Caki2 (cell line): ENCODE data around the gene EZH2. TPM values are rescaled to one million over a fixed set of nuclear protein-coding genes. Genes with fewer than 3 reads are reported as not detected.

Experiments used
- DNase-seq: peaks from one replicate; pipeline ENCODE4 v3.0.0-alpha.2; 2015; ENCODE audit warnings: low read depth
- in situ Hi-C: cut with HindIII; loops from 2 replicates; pipeline ENCODE4 v1.10.0; 2016; ENCODE audit warnings: low sequenced_read_pairs, low pct_unique_long_range_greater_than_20kb, mixed read lengths
- total RNA-seq: library from RNA; depleted of rRNA; stranded (reverse); fragments of >200 nt; shearing (Covaris generic); gene quantifications from 2 replicates; pipeline ENCODE4 v1.2.3, GENCODE V29; 2014; ENCODE audit warnings: low replicate concordance

EZH2 gene
- total RNA-seq, 1 experiment from 2014 or later, result 23.7 TPM

DNA sequence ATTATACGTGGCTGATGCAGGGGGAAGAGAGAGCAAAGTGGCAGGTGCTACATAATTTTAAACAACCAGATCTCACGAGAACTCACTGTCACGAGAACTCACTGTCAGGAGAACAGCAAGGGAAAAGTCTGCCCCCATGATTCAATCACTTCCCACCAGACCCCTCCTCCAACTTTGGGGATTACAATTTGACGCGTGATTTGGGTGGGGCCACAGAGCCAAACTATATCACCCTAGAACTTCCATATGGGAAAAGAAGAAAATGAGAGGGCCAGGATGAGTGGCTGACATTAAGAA is 15.8 kb downstream of the EZH2 start:
- no peak for DNase-seq
- in situ Hi-C loops, result no loop called here

DNA sequence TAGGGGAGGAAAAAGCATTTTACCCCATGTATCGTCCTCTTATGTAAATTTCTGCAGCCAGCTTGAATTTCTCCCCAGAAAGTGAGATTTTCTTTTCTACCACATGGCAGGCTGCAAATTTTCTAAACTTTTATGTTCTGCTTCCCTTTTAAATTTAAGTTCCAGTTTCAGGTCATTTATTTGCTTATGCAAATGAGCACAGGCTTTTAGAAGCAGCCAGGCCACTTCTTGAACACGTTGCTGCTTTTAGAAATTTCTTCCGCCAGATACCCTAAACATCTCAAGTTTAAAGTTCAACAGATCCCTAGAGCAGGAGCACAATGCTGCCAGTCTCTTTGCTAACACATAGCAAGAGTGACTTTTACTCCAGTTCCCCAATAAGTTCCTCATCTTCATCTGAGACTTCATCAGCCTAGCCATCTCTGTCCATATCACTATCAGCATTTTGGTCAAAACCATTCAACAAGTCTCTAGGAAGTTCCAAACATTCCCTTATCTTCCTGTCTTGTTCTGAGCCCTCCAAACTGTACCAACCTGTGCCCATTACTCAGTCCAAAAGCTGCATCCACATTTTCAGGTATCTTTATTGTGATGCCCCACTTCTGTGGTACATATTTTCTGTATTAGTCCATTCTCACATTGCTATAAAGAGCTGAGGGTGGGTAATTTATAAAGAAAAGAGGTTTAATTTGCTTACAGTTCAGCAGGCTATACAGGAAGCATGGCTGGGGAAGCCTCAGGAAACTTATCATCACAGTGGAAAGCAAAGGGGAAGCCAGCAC is 16.3 kb downstream of the EZH2 start:
- in situ Hi-C loops, result no loop called here
- DNase-seq, result no peak

DNA sequence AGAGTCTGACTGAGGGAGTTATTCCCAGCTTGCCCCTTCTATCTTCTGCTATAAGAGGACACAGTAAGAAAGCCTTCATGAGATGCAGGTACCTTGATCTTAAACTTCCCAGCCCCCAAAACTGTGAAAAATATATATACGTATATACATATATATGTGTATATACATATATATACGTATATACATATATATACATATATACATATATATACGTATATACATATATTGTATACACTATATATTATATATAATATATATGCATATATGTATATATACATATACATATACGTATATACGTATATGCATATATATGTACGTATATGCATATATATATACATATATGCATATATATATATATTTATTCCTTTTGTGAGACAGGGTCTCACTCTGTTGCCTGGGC is 17.7 kb downstream of the EZH2 start:
- no peak for DNase-seq
- in situ Hi-C loops, result no loop called here

GRCh38 chr7:148865283-148865682 is 18.8 kb downstream of the EZH2 start:
- in situ Hi-C loops, result no loop called here

GRCh38 chr7:148863324-148863723 is 20.8 kb downstream of the EZH2 start:
- no peak for DNase-seq

More at GRCh38 chr7:148865283-148865682, 18.8 kb downstream of the EZH2 start:
- no peak for DNase-seq

DNA sequence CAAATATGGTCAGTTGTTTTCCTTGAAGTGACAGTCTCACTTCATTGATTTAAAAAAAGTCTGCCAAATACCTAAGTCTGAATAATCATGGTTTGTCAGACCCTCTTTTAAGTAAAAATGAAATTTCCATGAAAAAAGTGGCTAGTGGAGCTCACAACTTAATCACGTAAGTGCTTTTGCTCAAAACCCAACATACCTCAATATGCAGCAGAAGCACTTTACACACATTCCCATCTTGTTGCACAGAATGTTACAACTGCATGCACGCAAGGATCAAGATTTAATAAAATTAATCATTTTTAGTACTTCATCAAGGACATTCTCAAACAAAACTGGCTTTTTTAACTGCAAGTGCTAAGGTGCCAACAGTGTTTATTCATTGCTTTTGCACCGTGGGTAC is 21.6 kb downstream of the EZH2 start:
- in situ Hi-C loops, result no loop called here
- DNase-seq, result no peak

More at GRCh38 chr7:148863324-148863723, 20.8 kb downstream of the EZH2 start:
- in situ Hi-C loops, result no loop called here

DNA sequence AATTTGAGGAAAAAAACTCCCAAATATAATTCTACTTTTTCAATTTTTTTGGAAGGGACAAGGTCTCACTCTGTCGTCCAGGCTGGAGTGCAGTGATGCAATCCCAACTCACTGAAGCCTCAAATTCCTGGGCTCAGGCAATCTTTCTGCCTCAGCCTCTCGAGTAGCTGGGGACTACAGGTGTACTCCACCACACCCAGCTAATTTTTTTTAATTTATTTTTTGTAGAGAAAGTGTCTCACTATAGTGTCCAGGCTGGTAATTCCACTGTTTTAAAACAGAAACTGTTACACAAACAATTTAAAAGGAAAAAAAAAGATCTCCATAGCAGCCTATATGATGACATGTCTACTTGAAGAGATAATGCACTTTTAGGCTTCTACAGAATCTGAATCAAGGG is 25.6 kb downstream of the EZH2 start:
- DNase-seq, result no peak
- in situ Hi-C loops, result no loop called here

DNA sequence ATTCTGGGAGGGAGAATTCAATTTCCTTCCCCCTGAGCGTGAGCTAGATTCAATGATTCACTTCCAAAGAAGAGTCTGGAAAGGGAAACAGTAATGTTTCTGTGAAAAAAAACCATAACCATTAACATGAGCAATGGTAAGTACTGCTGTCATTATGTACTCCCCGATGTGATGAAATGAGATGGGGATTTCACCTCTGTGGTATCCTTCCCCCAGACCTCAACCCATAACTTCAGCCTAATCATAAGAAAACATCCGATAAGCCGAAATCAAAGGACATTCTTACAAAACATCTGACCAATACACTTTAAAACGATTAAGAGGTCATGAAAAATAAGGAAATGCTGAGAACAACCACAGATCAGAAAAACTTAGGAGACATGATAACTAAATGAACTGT is 27.2 kb downstream of the EZH2 start:
- DNase-seq, result no peak
- in situ Hi-C loops, result no loop called here

DNA sequence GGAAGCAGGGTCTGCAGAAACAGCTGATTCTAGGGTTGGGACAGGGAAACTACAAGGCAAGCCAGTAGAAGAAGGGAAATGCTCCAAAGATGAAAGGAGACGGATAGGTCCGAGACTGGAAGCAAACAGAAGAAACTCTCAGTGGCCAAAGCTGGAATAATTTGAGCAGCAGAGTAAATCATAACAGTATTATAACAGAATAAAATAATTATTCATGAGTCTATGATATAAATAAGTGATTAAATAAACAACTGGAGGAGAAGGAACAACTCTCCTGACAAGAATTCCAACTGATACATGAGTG is 27.6 kb downstream of the EZH2 start:
- no peak for DNase-seq
- in situ Hi-C loops, result no loop called here

- DNase-seq, result no peak
- in situ Hi-C loops, result no loop called here
These were observed 29.1 kb downstream of the EZH2 start for GRCh38 chr7:148854983-148855382.

DNA sequence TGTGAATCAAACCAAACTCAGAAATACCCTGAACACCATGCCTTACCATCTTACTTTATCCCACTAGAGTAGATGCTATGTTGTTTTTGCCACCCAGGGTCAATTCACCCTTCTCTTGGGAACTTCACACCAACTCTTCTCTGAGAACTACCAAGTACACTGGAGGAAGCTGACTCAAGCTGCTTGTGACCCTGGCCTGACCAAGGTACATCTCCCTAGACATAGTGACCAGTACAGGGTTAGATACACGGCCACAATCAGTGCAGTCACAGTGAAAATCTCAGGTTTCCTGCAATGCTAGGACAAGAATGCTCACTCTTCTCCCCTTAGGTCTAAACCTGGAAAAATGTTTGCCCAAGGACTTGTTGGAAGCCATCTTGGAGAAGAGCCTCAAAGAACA is 31.8 kb downstream of the EZH2 start:
- no peak for DNase-seq
- in situ Hi-C loops, result no loop called here

GRCh38 chr7:148850564-148850963 is 33.5 kb downstream of the EZH2 start:
- in situ Hi-C loops, result no loop called here

GRCh38 chr7:148849393-148850098 is 34.5 kb downstream of the EZH2 start:
- in situ Hi-C loops, result no loop called here
- no peak for DNase-seq

More at GRCh38 chr7:148850564-148850963, 33.5 kb downstream of the EZH2 start:
- DNase-seq, result no peak

GRCh38 chr7:148847815-148848734 is 36.0 kb downstream of the EZH2 start:
- DNase-seq, result no peak
- in situ Hi-C loops, result no loop called here

- in situ Hi-C loops, result no loop called here
- no peak for DNase-seq
These were observed 45.2 kb downstream of the EZH2 start for GRCh38 chr7:148838905-148839304.

- in situ Hi-C loops, result no loop called here
These were observed 48.2 kb downstream of the EZH2 start for GRCh38 chr7:148835854-148836253.

GRCh38 chr7:148834605-148835004 is 49.5 kb downstream of the EZH2 start:
- no peak for DNase-seq
- in situ Hi-C loops, result no loop called here

More at GRCh38 chr7:148835854-148836253, 48.2 kb downstream of the EZH2 start:
- no peak for DNase-seq

DNA sequence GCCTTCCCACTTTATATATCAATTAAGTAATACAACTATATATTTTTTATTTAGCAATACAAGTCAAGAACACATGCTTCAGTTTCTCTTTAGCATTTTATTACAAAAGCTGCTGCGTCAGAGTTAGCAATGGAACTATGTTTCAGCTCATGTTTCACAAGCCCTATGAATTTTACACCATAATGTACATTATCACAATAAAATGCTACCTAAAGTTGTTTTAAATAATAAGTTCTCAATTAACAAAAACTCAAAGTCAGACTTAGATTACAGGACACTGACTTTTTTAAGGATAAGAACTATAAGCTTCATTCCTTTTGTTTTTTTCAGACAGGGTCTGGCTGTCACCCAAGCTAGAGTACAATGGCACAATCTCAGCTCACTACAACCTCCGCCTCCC is 52.3 kb downstream of the EZH2 start:
- in situ Hi-C loops, result no loop called here

More for the DNA sequence above, 52.3 kb downstream of the EZH2 start:
- DNase-seq, result no peak
